ENCODE measurements around the gene AMHR2. TPM values are rescaled to one million over a fixed set of nuclear protein-coding genes. Genes with fewer than 3 reads are reported as not detected.

AMHR2 gene
- total RNA-seq, 4 donors from 2014 or later, result not detected

DNA sequence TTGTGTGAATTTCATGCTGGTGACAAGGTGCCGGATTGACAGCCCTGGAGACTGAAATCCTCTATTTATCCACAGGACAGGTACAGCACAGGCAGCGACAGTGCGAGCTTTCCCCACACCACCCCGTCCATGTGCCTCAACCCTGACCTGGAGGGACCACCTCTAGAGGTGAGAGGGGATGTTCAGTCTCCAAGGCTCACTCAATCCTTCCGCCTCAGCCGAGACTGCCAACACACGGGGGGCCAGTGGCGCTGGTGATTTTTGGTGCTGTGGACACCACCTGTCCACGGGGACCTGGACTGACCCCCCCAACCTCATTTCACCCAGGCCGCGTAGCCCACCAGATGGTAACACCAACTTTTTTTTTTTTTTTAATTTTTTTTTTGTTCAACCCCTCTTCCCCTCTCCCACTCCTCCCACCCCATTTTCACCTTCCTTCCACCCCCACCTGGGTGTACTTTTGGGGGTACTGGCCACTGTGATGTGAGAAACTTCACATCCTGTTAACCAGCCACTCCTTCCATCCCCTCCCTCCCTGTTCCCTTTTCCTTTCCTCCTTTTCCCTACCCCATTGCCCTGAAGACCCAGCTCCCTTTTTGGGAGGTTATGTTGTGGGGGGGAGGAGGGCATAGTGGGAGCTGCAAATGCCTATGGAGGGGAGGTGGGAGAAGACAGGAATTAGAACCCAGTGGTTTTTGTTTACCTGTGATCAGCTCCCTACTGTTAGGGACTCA is 41.2 kb downstream of the AMHR2 start:
- Histone ChIP-seq H3K9me3 (no peaks in the 10 kb centered on the region), H3K36me3 (peaks cover 17 to 100% (median 81%) of the 10 kb centered on the region in 3 donors), H3K4me3 (no peak overlapping the region), H3K27ac (no peak overlapping the region), H3K4me1 (peaks cover 0 to 55% (median 2%) of the 10 kb centered on the region in 4 donors), H3K27me3 (no peaks in the 10 kb centered on the region)
- TF ChIP-seq POLR2A (IDR thresholded peaks at IDR 0.05) (no peak), EP300 (IDR thresholded peaks at IDR 0.05) (no peak)
- TF ChIP-seq, protein P1, sequence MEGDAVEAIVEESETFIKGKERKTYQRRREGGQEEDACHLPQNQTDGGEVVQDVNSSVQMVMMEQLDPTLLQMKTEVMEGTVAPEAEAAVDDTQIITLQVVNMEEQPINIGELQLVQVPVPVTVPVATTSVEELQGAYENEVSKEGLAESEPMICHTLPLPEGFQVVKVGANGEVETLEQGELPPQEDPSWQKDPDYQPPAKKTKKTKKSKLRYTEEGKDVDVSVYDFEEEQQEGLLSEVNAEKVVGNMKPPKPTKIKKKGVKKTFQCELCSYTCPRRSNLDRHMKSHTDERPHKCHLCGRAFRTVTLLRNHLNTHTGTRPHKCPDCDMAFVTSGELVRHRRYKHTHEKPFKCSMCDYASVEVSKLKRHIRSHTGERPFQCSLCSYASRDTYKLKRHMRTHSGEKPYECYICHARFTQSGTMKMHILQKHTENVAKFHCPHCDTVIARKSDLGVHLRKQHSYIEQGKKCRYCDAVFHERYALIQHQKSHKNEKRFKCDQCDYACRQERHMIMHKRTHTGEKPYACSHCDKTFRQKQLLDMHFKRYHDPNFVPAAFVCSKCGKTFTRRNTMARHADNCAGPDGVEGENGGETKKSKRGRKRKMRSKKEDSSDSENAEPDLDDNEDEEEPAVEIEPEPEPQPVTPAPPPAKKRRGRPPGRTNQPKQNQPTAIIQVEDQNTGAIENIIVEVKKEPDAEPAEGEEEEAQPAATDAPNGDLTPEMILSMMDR (IDR thresholded peaks at IDR 0.05), result no peak
- no peak for DNase-seq (ENCODE audit: low spot score in 2 of 2)
- 89 to 93% methylated on average over 8 to 11 of the region's 11 CpGs for WGBS, 2 donors

DNA sequence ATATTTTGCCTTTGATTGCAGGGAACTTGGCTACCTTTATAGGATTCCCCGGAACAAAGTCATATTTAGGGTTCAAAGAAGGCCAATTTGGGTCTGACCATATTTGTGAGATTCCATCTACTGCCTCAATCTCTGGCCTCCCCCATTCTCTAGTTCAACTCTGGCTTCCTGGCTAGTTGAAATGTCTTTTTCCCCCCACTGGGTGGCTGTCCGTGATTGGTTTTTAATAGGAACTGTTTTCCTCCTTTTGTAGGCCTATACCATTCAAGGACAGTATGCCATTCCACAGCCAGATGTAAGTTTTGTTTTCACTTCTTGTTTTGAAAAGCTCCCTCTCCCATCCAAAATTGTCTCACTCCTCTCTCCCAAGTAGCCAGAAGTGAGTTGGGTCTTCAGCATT is 42.0 kb downstream of the AMHR2 start:
- 45 to 49% methylated on average over 2 of the region's 2 CpGs for WGBS, 2 donors
- Histone ChIP-seq H3K27ac (no peak overlapping the region), H3K4me1 (peaks cover 0 to 51% (median 2%) of the 10 kb centered on the region in 4 donors), H3K9me3 (no peaks in the 10 kb centered on the region), H3K4me3 (no peak overlapping the region), H3K27me3 (no peaks in the 10 kb centered on the region), H3K36me3 (peaks cover 13 to 100% (median 79%) of the 10 kb centered on the region in 3 donors)
- no peak for DNase-seq (ENCODE audit: low spot score in 2 of 2)
- TF ChIP-seq, protein P1 (IDR thresholded peaks at IDR 0.05), result no peak
- TF ChIP-seq POLR2A (IDR thresholded peaks at IDR 0.05) (no peak), EP300 (IDR thresholded peaks at IDR 0.05) (no peak)

DNA sequence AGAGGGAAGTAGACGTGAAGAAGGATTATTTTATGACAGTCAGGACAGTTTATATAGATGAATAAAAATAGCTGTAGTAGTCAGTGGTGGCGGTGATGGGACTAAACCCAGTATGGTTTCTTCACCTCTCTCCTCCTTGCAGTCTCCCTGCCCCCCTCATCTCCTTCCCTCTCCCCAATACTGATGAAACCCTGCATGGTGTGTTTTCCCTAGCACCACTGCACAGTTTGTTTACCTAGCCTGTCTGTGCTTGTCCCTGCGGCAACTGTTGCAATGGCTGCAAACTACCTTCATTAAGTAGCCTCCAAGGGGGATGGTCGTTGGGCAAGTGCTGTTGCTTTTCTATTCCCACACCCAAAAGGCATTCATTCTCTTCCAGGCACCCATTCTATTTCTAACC is 43.0 kb downstream of the AMHR2 start:
- DNase-seq (ENCODE audit: low spot score in 2 of 2), result no peak
- Histone ChIP-seq H3K9me3 (no peaks in the 10 kb centered on the region), H3K36me3 (peaks cover 12 to 100% (median 76%) of the 10 kb centered on the region in 3 donors), H3K4me3 (no peak overlapping the region), H3K4me1 (peaks cover 0 to 45% (median 0%) of the 10 kb centered on the region in 4 donors), H3K27ac (no peak overlapping the region), H3K27me3 (no peaks in the 10 kb centered on the region)
- TF ChIP-seq, protein P1 (IDR thresholded peaks at IDR 0.05), result no peak
- TF ChIP-seq EP300 (IDR thresholded peaks at IDR 0.05), result no peak
- 64 to 70% methylated on average over 4 of the region's 4 CpGs for WGBS, 2 donors

DNA sequence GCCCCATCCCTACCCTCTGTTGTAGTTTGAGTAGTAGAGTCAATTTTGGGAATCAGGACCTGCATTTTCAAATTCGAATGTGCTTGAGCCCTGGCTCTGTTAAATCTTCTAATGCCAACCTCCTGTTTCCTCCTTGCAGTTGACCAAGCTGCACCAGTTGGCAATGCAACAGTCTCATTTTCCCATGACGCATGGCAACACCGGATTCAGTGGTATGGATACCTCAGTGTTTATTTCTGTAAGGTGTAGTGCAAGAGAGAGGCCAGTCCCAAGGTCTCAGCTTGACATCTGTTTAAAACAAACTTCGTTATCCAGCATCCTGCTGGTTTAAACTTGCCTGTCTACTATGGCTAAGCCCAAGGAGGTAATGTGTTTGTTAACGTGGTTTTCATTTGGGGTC is 43.4 kb downstream of the AMHR2 start:
- Histone ChIP-seq H3K36me3 (peaks cover 12 to 100% (median 76%) of the 10 kb centered on the region in 3 donors), H3K27me3 (no peaks in the 10 kb centered on the region), H3K4me3 (no peak overlapping the region), H3K9me3 (no peaks in the 10 kb centered on the region), H3K27ac (no peak overlapping the region), H3K4me1 (peaks cover 0 to 48% (median 0%) of the 10 kb centered on the region in 4 donors)
- 68 to 70% methylated on average over 5 of the region's 5 CpGs for WGBS, 2 donors
- no peak for DNase-seq (ENCODE audit: low spot score in 2 of 2)
- TF ChIP-seq EP300 (IDR thresholded peaks at IDR 0.05), result no peak
- TF ChIP-seq POLR2A (IDR thresholded peaks at IDR 0.05), result no peak
- TF ChIP-seq, protein P1 (IDR thresholded peaks at IDR 0.05), result no peak

- WGBS, 2 donors, result 79 to 88% methylated on average over 2 of the region's 2 CpGs
- Histone ChIP-seq H3K36me3 (peaks cover 5 to 100% (median 70%) of the 10 kb centered on the region in 3 donors), H3K4me3 (no peak overlapping the region), H3K9me3 (no peaks in the 10 kb centered on the region), H3K4me1 (peaks cover 0 to 48% (median 0%) of the 10 kb centered on the region in 4 donors), H3K27ac (no peak overlapping the region), H3K27me3 (no peaks in the 10 kb centered on the region)
- TF ChIP-seq POLR2A (IDR thresholded peaks at IDR 0.05) (no peak), EP300 (IDR thresholded peaks at IDR 0.05) (no peak)
- TF ChIP-seq, protein P1 (IDR thresholded peaks at IDR 0.05), result no peak
- no peak for DNase-seq (ENCODE audit: low spot score in 2 of 2)
Observed at GRCh38 chr12:53467880-53468279, 44.2 kb downstream of the AMHR2 start.

All from tibial nerve (tissue), 4 donors.